ENCODE measurements around the gene AGPAT3. TPM values are rescaled to one million over a fixed set of nuclear protein-coding genes. Genes with fewer than 3 reads are reported as not detected.

AGPAT3 gene
- total and polyA plus RNA-seq, 2 donors (not counting 3 experiments of a cell fraction or from before 2014, with no cell fraction given): 39.9 to 76.7 TPM

DNA sequence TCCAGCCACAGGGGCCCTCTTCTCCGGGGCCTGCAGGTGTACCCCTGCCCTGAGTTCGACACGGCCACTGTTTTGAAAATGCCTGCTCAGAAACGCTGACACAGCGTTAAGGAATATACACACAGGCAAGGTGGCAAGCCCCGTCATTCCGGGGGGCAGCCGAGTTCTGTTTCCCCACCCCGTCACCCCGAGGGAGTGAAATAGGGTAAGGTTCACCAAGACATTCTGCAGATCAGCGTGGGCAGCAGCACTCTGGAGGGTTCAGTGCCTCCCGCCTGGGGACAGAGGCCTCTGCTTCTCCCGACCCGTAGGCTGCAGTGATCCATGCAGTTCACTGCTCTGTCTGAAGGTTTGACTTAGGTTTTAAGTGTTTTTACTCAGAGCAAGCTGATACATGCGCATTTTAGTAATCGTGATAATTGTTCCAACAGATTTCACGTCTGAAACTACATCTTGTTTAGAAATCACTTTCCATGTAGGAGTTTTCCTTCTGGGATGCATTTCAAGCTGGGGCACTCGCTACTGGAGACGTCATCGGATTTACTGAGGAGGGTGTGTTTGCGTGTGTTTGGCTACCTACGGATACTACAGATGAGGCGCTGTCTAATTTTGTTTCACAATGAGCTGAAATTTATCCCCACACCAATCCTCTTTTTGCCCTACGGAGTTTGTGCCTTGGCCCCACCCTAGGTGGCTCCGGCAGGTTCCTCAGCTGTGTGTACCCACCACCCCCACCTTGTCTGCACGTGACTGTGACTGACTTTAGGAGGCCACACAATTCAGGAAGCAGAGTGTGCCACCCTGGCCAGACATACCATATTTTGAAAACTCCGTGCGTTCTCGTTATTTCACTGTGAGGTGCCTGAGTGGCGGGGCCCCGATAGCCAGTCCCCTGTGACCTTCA is 63.5 kb downstream of the AGPAT3 start:
- no peak overlapping the region for H3K9ac ChIP-seq (replicated peaks; ENCODE audit: extremely low read depth, insufficient read depth, low read length)
- H3K4me1 ChIP-seq (ENCODE audit: control insufficient read depth, extremely low read depth, insufficient read depth, low read length): no peaks in the 10 kb centered on the region
- no peaks in the 10 kb centered on the region for H3K9me3 ChIP-seq (replicated peaks; ENCODE audit: control insufficient read depth, insufficient read depth, low read length)
- intact Hi-C loops (cut with micrococcal nuclease): no loop called here
- H3K4me3 ChIP-seq (replicated peaks in 1 of 3; ENCODE audit: insufficient read depth in 1 of 3, low read depth in 1 of 3, low read length in 3 of 3): no peak overlapping the region
- dilution Hi-C loops (cut with MboI; ENCODE audit: extremely low pct_ligation_motif_present, low sequenced_read_pairs): no loop called here
- DNase-seq (ENCODE audit: low read depth, low spot score) (no peak), FAIRE-seq (no peak)
- no peaks in the 10 kb centered on the region for H3K27me3 ChIP-seq (ENCODE audit: control insufficient read depth in 2 of 2, insufficient read depth in 2 of 2, low read length in 2 of 2)
- H3K4me2 ChIP-seq (ENCODE audit: insufficient read depth, low read length): no peak overlapping the region
- H3K27ac ChIP-seq (ENCODE audit: insufficient read depth, low read depth, low read length): no peak overlapping the region
- ChIA-PET POLR2A (no interaction called here), CTCF (interaction anchor here (0.7 to 1.9 kb wide), 4 partner anchors 9 to 47 kb away, joined by 3 to 5 read pairs (median 4); no protein-coding TSS in a partner anchor)
- H3K9me1 ChIP-seq (replicated peaks; ENCODE audit: control insufficient read depth, extremely low read depth, insufficient read depth, low read length): no peaks in the 10 kb centered on the region
- H3K79me2 ChIP-seq (ENCODE audit: control insufficient read depth, insufficient read depth, low read length): peaks cover 2% of the 10 kb centered on the region
- TF ChIP-seq GATA2 (IDR thresholded peaks at IDR 0.05; ENCODE audit: insufficient read depth, insufficient read length, low read depth, low read length) (no peak), POLR2A (IDR thresholded peaks at IDR 0.05; ENCODE audit: low read depth, low read length) (no peak), POLR2AphosphoS5 (IDR thresholded peaks at IDR 0.05; ENCODE audit: insufficient read depth, low read depth, low read length) (no peak), MYC (IDR thresholded peaks at IDR 0.05; ENCODE audit: low read depth, low read length) (no peak), FOS (IDR thresholded peaks at IDR 0.05; ENCODE audit: borderline replicate concordance, insufficient read depth, low read length) (no peak), EZH2 (IDR thresholded peaks at IDR 0.05; ENCODE audit: borderline replicate concordance, low read depth, low read length, severe bottlenecking) (no peak), JUN (IDR thresholded peaks at IDR 0.05; ENCODE audit: borderline replicate concordance, insufficient read depth, insufficient read length, low read depth) (no peak)
- TF ChIP-seq, protein P1, sequence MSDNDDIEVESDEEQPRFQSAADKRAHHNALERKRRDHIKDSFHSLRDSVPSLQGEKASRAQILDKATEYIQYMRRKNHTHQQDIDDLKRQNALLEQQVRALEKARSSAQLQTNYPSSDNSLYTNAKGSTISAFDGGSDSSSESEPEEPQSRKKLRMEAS (IDR thresholded peaks at IDR 0.05; ENCODE audit: insufficient read depth, insufficient read length): no peak
- TF ChIP-seq, protein P2, sequence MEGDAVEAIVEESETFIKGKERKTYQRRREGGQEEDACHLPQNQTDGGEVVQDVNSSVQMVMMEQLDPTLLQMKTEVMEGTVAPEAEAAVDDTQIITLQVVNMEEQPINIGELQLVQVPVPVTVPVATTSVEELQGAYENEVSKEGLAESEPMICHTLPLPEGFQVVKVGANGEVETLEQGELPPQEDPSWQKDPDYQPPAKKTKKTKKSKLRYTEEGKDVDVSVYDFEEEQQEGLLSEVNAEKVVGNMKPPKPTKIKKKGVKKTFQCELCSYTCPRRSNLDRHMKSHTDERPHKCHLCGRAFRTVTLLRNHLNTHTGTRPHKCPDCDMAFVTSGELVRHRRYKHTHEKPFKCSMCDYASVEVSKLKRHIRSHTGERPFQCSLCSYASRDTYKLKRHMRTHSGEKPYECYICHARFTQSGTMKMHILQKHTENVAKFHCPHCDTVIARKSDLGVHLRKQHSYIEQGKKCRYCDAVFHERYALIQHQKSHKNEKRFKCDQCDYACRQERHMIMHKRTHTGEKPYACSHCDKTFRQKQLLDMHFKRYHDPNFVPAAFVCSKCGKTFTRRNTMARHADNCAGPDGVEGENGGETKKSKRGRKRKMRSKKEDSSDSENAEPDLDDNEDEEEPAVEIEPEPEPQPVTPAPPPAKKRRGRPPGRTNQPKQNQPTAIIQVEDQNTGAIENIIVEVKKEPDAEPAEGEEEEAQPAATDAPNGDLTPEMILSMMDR (IDR thresholded peaks at IDR 0.05; ENCODE audit: extremely low read depth in 1 of 2, insufficient read depth in 1 of 2, low read depth in 1 of 2, low read length in 2 of 2): no peak
- no peak overlapping the region for H2AFZ ChIP-seq (ENCODE audit: low read depth, low read length)
- H3K36me3 ChIP-seq (ENCODE audit: control insufficient read depth in 2 of 2, extremely low read depth in 1 of 2, insufficient read depth in 2 of 2, low read length in 2 of 2): peaks cover 0 to 2% of the 10 kb centered on the region in 2 experiments
- H4K20me1 ChIP-seq (replicated peaks; ENCODE audit: control insufficient read depth, extremely low read depth, insufficient read depth, low read length): no peaks in the 10 kb centered on the region
- no TSS peak for BruUV-seq (replicated peaks)
